Neural crest cell (in vitro differentiated cells): Measurements from ENCODE around the gene COL23A1. TPM values are rescaled to one million over a fixed set of nuclear protein-coding genes. Genes with fewer than 3 reads are reported as not detected.

Source experiments
- DNase-seq: peaks from one replicate; pipeline ENCODE4 v3.0.0; 2021; ENCODE audit warnings: low read depth, mixed read lengths, low spot score
- H3K27ac Mint-ChIP-seq: one replicate; pipeline ENCODE4 v1.8.0; 2021; ENCODE audit warnings: mild to moderate bottlenecking, mixed read lengths; ENCODE audit not compliant: unreplicated experiment
- H3K27me3 Mint-ChIP-seq: 2 replicates; pipeline ENCODE4 v1.8.0; 2021; ENCODE audit warnings: low read depth, mild to moderate bottlenecking, mixed read lengths
- H3K36me3 Mint-ChIP-seq: 2 replicates; pipeline ENCODE4 v1.8.0; 2021; ENCODE audit warnings: low read depth, mild to moderate bottlenecking, mixed read lengths
- H3K4me1 Mint-ChIP-seq: 2 replicates; pipeline ENCODE4 v1.8.0; 2021; ENCODE audit warnings: mixed read lengths
- H3K4me3 Mint-ChIP-seq: one replicate; pipeline ENCODE4 v1.8.0; 2021; ENCODE audit warnings: mild to moderate bottlenecking, mixed read lengths
- H3K9me3 Mint-ChIP-seq: 2 replicates; pipeline ENCODE4 v1.8.0; 2021; ENCODE audit warnings: mixed read lengths
- CTCF ChIP-seq: fragments of 200-600 bp; sonication (generic); conservative IDR thresholded peaks from 2 replicates; pipeline ENCODE4 v1.5.0; 2021; ENCODE audit warnings: antibody characterized with exemption, mild to moderate bottlenecking
- total RNA-seq: library from RNA; stranded (reverse); gene quantifications from 2 replicates; pipeline ENCODE4 v1.2.1, GENCODE V29; 2021

COL23A1 gene
- total RNA-seq, 1 donor from 2014 or later, result 33.7 TPM

DNA sequence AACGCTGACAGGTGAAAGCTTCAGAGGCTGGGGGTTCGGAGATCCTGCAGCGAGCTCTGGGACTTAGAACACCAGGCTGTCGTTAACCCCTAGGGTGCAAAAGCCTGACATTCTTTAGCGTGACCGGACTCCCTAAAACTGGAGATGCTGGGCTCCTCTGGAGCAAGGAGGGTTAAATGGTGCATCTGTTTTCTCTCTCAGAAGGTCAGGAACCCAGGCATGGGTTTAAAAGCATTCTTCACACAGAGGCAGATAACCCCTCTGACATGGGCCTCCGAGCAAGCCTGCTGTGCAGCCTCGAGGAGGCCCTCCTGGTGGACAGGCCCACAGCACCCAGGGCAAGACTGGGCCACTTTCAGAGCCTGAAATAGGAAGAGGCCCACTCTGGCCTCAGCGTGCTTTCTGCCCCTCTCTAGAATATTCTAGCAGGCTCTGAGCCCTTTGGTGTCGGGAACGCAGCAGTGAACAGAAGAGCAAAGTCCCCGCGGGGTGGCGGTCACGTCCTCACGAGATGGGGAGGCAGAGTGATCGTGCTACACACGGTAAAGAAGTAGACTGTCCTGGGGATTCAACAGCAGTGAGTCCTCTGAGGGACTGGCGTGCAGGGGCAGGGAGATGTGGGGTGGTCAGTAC, 124.8 kb downstream of the COL23A1 start:
- no peak for TF ChIP-seq CTCF
- no peak overlapping the region for H3K4me3 Mint-ChIP-seq
- no peak for DNase-seq
- peaks cover 87% of the 10 kb centered on the region for H3K4me1 Mint-ChIP-seq
- H3K36me3 Mint-ChIP-seq, result no peaks in the 10 kb centered on the region
- no peak overlapping the region for H3K27ac Mint-ChIP-seq
- H3K9me3 Mint-ChIP-seq, result no peaks in the 10 kb centered on the region
- H3K27me3 Mint-ChIP-seq, result peaks cover 4% of the 10 kb centered on the region

DNA sequence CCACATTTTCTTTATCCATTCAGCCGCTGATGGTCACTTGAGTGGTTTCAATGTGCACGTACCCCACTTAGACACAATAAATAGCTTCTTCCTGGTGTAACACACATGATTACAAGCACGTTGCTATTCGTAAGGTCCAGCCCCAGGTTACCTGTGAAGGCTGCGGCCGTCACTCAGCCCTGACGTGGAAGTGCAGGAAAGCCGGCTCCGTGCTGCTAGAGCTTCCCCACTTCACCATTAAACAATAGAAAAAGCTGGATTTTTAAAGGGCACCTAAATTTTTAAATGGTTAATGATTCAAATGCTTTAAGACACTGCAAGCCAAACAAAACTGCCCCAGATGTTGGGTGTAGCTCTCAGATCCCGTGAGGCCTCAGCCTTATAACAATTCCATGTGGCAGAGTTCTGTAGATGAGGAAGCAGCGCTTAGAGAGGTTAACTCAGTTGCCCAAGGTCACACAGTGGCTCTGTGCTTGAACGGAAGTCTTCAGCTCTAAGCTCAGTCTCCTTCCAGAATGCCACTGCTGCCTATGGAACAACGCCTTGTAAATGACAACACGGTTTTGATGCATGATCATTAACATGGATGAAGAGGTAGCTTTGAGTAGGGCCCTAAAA, 125.7 kb downstream of the COL23A1 start:
- Mint-ChIP-seq H3K36me3 (no peaks in the 10 kb centered on the region), H3K4me3 (peak overlapping the region; percentile 31), H3K27ac (peak overlapping the region; percentile 3), H3K4me1 (peaks cover 80% of the 10 kb centered on the region), H3K27me3 (no peaks in the 10 kb centered on the region), H3K9me3 (no peaks in the 10 kb centered on the region)
- no peak for DNase-seq
- TF ChIP-seq CTCF, result no peak

DNA sequence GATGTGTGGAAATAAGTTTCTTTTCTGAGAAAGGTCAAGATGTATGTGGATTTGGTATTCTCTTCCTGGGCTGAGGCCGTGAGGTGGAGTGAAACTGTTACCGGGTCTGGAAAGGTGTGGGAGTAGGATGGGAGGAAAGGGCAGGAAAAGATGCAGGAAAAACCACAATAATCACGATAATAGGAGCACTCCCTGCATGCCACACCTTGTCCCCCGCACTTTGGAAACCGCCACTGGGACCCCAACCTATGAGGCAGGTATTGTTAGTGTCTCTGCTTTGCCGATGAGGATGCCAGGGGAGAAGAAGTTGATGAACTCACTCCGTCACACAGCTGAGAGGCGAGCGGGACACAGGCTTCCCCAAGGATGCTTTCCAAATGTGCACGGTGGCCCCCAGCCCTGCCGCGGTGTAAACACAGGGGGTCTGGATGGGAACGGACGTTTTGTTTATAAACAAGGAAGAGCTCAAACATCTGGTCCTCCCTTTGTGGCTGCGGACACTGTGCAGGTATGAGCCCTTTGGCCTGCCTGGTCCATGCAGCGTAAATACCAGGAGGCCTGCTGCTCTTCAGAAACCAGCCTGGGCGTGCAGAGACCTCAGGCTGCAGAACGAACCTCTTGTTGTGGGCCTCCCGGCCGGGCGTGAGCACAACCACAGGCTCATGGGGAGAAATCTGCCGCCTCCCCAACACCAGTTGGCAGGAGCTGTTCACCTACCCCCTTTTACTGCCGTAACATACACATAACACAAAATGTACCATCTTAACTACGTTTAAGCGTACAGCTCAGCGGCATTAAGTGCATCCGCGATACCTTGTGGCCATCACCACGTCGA, 126.7 kb downstream of the COL23A1 start:
- H3K27ac Mint-ChIP-seq, result peak overlapping the region; percentile 3
- no peak for DNase-seq
- H3K9me3 Mint-ChIP-seq, result no peaks in the 10 kb centered on the region

DNA sequence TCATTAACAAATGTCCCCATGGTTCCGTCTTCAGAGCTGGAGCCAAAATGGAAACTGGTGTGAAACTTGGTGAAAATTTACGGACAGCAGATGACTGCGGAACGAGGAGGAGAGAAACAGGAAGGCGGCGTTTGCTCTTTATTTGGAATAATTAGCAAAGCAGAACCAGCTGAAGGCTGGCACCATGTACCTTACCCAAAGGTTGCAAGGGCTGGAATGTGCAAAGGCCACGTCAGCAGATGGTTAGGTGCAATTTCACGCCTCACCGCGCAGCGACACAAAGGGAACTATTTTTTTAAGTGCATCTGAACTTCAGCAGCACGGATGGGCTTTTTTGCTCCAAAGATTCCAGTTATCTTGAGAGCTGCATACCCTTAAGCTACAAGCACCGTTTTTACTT, 127.4 kb downstream of the COL23A1 start:
- H3K27ac Mint-ChIP-seq, result no peak overlapping the region
- H3K9me3 Mint-ChIP-seq, result no peaks in the 10 kb centered on the region
- DNase-seq, result no peak
- no peak overlapping the region for H3K4me3 Mint-ChIP-seq
- H3K27me3 Mint-ChIP-seq, result no peaks in the 10 kb centered on the region
- no peaks in the 10 kb centered on the region for H3K36me3 Mint-ChIP-seq
- peaks cover 64% of the 10 kb centered on the region for H3K4me1 Mint-ChIP-seq
- no peak for TF ChIP-seq CTCF

More for the DNA sequence above, 126.7 kb downstream of the COL23A1 start:
- Mint-ChIP-seq H3K36me3 (no peaks in the 10 kb centered on the region), H3K4me1 (peaks cover 72% of the 10 kb centered on the region), H3K27me3 (no peaks in the 10 kb centered on the region), H3K4me3 (peak overlapping the region; percentile 8)
- TF ChIP-seq CTCF, result no peak

GRCh38 chr5:178462076-178462475, 128.1 kb downstream of the COL23A1 start:
- Mint-ChIP-seq H3K36me3 (no peaks in the 10 kb centered on the region), H3K4me1 (peaks cover 57% of the 10 kb centered on the region), H3K4me3 (no peak overlapping the region), H3K27ac (no peak overlapping the region), H3K9me3 (no peaks in the 10 kb centered on the region), H3K27me3 (no peaks in the 10 kb centered on the region)
- TF ChIP-seq CTCF, result no peak
- no peak for DNase-seq
